DOHH2 (cell line): ENCODE results near the gene HCN4.

Experiments used
- CTCF ChIP-seq: fragments of 200-600 bp; sonication (generic); IDR thresholded peaks from one replicate; pipeline ENCODE4 v1.5.1; 2014; ENCODE audit warnings: antibody characterized with exemption, mild to moderate bottlenecking, low read depth, low read length; ENCODE audit not compliant: poor library complexity, severe bottlenecking
- EZH2phosphoT487 ChIP-seq: fragments of 200-600 bp; sonication (generic); IDR thresholded peaks from 2 replicates; pipeline ENCODE4 v1.6.1; 2017; ENCODE audit warnings: borderline replicate concordance, mild to moderate bottlenecking, antibody characterized with exemption, low read length, moderate library complexity, mixed read lengths

- TF ChIP-seq EZH2phosphoT487: no peak
- TF ChIP-seq CTCF: no peak
Observed at GRCh38 chr15:73338058-73338457, 30.7 kb downstream of the HCN4 start.
